GM19099 (cell line): Measurements from ENCODE around the gene GOLGA6L10.

Experiments
- POLR2A ChIP-seq: IDR thresholded peaks from 3 replicates; pipeline ENCODE4 v1.6.1; 2011; ENCODE audit warnings: low read depth; ENCODE audit not compliant: insufficient read length; ENCODE audit errors: extremely low read depth

Gene GOLGA6L10

GRCh38 chr15:82303956-82304777 lies 45.1 kb downstream of the GOLGA6L10 start:
- TF ChIP-seq POLR2A = no peak

GRCh38 chr15:82301296-82302016 lies 47.8 kb downstream of the GOLGA6L10 start:
- TF ChIP-seq POLR2A = no peak

GRCh38 chr15:82300883-82301282 lies 48.4 kb downstream of the GOLGA6L10 start:
- TF ChIP-seq POLR2A = no peak

GRCh38 chr15:82298520-82298919 lies 50.8 kb downstream of the GOLGA6L10 start:
- no peak for TF ChIP-seq POLR2A

- no peak for TF ChIP-seq POLR2A
Measured at GRCh38 chr15:82298032-82298431, 51.2 kb downstream of the GOLGA6L10 start.

GRCh38 chr15:82297546-82297945 lies 51.7 kb downstream of the GOLGA6L10 start:
- no peak for TF ChIP-seq POLR2A

- TF ChIP-seq POLR2A = no peak
Measured at GRCh38 chr15:82294061-82294690, 55.1 kb downstream of the GOLGA6L10 start.

GRCh38 chr15:82292271-82292670 lies 57.0 kb downstream of the GOLGA6L10 start:
- TF ChIP-seq POLR2A = no peak
